ENCODE data around the gene HPS3.
A peak's percentile ranks its signal among the peaks of the same experiment; 100 is the strongest.

HPS3 gene, protein sequence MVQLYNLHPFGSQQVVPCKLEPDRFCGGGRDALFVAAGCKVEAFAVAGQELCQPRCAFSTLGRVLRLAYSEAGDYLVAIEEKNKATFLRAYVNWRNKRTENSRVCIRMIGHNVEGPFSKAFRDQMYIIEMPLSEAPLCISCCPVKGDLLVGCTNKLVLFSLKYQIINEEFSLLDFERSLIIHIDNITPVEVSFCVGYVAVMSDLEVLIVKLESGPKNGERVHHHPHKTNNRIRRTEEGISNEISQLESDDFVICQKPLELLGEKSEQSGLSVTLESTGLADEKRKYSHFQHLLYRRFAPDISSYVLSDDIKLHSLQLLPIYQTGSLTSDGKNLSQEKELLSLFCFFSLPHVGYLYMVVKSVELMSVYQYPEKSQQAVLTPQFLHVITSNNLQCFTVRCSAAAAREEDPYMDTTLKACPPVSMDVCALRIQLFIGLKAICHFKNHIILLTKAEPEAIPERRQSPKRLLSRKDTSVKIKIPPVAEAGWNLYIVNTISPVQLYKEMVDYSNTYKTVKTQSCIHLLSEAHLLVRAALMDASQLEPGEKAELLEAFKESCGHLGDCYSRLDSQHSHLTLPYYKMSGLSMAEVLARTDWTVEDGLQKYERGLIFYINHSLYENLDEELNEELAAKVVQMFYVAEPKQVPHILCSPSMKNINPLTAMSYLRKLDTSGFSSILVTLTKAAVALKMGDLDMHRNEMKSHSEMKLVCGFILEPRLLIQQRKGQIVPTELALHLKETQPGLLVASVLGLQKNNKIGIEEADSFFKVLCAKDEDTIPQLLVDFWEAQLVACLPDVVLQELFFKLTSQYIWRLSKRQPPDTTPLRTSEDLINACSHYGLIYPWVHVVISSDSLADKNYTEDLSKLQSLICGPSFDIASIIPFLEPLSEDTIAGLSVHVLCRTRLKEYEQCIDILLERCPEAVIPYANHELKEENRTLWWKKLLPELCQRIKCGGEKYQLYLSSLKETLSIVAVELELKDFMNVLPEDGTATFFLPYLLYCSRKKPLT

DNA sequence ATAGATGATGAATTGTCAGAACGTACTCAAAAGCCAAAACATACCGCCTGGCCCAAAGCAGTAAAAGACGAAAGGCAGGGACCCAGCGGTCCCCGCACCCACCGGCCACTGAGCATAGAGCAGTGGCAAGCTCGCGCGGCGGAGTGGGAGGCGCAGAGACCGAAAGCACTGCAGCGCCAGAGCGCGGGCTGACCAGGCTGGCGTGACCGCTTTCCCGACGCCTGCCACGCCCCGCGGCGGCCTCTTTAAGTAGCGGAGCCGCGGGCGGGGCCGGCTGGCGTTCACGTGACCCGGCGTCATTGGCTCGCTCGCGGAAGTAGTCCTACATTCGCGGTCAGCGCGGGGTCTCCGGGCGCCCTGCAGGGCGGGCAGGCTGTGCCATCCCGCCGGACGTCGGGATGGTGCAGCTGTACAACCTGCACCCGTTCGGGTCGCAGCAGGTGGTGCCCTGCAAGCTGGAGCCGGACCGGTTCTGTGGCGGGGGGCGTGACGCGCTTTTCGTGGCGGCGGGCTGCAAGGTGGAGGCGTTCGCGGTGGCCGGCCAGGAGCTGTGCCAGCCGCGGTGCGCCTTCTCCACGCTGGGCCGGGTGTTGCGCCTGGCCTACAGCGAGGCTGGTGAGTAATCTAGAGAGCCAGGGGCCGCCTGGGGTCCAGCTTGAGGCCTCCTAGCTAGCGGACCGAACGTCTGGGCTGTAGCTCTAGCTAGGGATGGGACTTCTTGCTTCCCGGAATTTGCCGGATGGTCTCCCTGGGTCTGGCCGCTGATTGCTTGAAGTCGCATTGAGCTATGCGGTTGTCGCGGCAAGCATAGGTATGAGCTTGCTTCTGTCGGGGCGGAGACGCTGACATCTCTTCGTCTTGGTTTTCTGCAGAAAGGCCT is at the start of gene HPS3:
Gene HPS3 (plus strand): TSS at position 313 of the 880 bp plus-strand sequence. CDS start 86 bp downstream, at position 399.
- peak; percentile 79 for DNase-seq
- Histone ChIP-seq H3K36me3 (replicated peaks) (no peaks in the 10 kb centered on the region), H3K27me3 (replicated peaks) (no peaks in the 10 kb centered on the region), H3K4me3 (ENCODE audit: low read depth, low read length) (peak within 1 kb of the TSS; percentile 92), H3K27ac (peak within 1 kb of the TSS; percentile 19)
- in situ Hi-C loops (cut with HindIII; ENCODE audit: low pct_ligation_motif_present, low sequenced_read_pairs), result no loop called here
- TF ChIP-seq CTCF (IDR thresholded peaks at IDR 0.05; ENCODE audit: low read depth, low read length, missing control alignments), result no peak

GRCh38 chr3:149080011-149080698 is 49.3 kb upstream of the HPS3 start:
- peak; percentile 20 for DNase-seq
- in situ Hi-C loops (cut with HindIII; ENCODE audit: low pct_ligation_motif_present, low sequenced_read_pairs), result no loop called here
- no peak for TF ChIP-seq CTCF (IDR thresholded peaks at IDR 0.05; ENCODE audit: low read depth, low read length, missing control alignments)
- Histone ChIP-seq H3K36me3 (replicated peaks) (no peaks in the 10 kb centered on the region), H3K4me3 (ENCODE audit: low read depth, low read length) (no peak overlapping the region), H3K27ac (peak overlapping the region; percentile 59), H3K27me3 (replicated peaks) (no peaks in the 10 kb centered on the region)

- Histone ChIP-seq H3K4me3 (ENCODE audit: low read depth, low read length) (no peak overlapping the region), H3K27ac (peak overlapping the region; percentile 59), H3K27me3 (replicated peaks) (no peaks in the 10 kb centered on the region), H3K36me3 (replicated peaks) (no peaks in the 10 kb centered on the region)
- DNase-seq, result peak; percentile 46
- in situ Hi-C loops (cut with HindIII; ENCODE audit: low pct_ligation_motif_present, low sequenced_read_pairs), result no loop called here
- no peak for TF ChIP-seq CTCF (IDR thresholded peaks at IDR 0.05; ENCODE audit: low read depth, low read length, missing control alignments)
Observed at GRCh38 chr3:149080699-149081091, 48.7 kb upstream of the HPS3 start.

GRCh38 chr3:149081772-149082171 is 47.7 kb upstream of the HPS3 start:
- Histone ChIP-seq H3K27me3 (replicated peaks) (no peaks in the 10 kb centered on the region), H3K36me3 (replicated peaks) (no peaks in the 10 kb centered on the region), H3K4me3 (ENCODE audit: low read depth, low read length) (no peak overlapping the region), H3K27ac (no peak overlapping the region)
- in situ Hi-C loops (cut with HindIII; ENCODE audit: low pct_ligation_motif_present, low sequenced_read_pairs), result no loop called here
- DNase-seq, result no peak
- TF ChIP-seq CTCF (IDR thresholded peaks at IDR 0.05; ENCODE audit: low read depth, low read length, missing control alignments), result no peak

DNA sequence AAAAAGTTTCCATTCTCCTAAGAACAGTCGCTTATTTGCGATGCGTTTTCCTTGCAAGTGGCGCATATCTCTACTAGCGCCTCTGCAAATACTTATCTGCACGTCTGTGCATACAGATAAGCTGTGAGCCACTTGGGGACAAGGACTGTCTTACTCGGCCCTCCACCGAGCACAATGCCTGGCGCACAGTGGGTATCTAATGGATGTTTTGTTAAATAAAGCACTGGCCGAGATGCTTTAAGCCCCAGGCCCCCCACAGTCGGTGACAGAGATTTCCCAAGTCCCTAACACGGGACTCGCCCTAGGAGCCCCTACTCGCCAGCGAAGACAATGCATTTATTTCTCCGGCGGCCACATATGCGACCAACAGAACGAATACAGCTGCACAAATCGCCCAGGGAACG is 43.6 kb upstream of the HPS3 start:
- TF ChIP-seq CTCF (IDR thresholded peaks at IDR 0.05; ENCODE audit: low read depth, low read length, missing control alignments), result no peak
- in situ Hi-C loops (cut with HindIII; ENCODE audit: low pct_ligation_motif_present, low sequenced_read_pairs), result no loop called here

More for the DNA sequence above, 43.6 kb upstream of the HPS3 start:
- Histone ChIP-seq H3K36me3 (replicated peaks) (no peaks in the 10 kb centered on the region), H3K27ac (peak overlapping the region; percentile 41), H3K27me3 (replicated peaks) (no peaks in the 10 kb centered on the region), H3K4me3 (ENCODE audit: low read depth, low read length) (peak overlapping the region; percentile 91)
- peak; percentile 28 for DNase-seq
